ENCODE data around the gene CGB1.

DNA sequence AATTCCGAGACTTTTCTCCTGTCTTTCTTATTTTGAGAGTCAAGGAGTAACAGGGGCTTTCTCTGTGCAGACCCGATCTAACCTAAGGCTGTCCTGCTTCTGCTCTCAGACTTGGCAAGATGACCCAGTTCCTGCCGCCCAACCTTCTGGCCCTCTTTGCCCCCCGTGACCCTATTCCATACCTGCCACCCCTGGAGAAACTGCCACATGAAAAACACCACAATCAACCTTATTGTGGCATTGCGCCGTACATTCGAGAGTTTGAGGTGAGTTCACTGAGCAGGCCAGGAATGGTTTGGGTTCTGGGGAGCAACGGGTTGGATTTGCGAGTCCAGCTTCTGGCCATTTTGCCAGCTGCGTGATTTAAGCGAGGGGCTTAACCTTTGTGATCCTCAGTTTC lies 49.6 kb upstream of the CGB1 start:
- TF ChIP-seq, protein P1, sequence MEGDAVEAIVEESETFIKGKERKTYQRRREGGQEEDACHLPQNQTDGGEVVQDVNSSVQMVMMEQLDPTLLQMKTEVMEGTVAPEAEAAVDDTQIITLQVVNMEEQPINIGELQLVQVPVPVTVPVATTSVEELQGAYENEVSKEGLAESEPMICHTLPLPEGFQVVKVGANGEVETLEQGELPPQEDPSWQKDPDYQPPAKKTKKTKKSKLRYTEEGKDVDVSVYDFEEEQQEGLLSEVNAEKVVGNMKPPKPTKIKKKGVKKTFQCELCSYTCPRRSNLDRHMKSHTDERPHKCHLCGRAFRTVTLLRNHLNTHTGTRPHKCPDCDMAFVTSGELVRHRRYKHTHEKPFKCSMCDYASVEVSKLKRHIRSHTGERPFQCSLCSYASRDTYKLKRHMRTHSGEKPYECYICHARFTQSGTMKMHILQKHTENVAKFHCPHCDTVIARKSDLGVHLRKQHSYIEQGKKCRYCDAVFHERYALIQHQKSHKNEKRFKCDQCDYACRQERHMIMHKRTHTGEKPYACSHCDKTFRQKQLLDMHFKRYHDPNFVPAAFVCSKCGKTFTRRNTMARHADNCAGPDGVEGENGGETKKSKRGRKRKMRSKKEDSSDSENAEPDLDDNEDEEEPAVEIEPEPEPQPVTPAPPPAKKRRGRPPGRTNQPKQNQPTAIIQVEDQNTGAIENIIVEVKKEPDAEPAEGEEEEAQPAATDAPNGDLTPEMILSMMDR (IDR thresholded peaks at IDR 0.05), result no peak
- no peak for TF ChIP-seq POLR2AphosphoS5 (IDR thresholded peaks at IDR 0.05)

Data from breast epithelium (tissue), 3 donors.